ENCODE measurements around the gene EBF3.

EBF3 gene

DNA sequence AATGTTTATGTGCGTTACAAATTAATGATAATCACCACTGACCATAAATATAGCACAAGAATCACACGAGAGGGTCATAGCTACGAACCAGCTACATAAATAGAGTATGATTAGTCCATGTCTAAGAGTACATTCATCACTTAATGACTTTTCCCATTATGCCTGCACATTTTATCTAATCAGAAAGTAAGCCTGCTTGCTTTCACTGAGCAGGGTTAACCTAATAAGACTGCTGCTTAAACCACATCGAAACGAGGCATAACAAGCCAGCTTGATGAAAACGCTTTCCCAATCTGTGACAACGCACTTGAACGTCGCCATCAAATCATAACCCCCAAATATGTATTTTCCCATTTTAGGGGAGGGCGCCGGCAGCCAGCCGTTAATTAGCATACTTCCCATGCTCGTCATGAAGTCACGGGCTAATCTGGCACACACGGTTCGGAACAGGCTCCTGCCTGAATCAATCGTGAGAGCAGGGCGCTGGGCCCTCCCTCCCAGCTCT lies 71.5 kb downstream of the EBF3 start:
- no peak for DNase-seq (ENCODE audit: low read depth, low spot score)

DNA sequence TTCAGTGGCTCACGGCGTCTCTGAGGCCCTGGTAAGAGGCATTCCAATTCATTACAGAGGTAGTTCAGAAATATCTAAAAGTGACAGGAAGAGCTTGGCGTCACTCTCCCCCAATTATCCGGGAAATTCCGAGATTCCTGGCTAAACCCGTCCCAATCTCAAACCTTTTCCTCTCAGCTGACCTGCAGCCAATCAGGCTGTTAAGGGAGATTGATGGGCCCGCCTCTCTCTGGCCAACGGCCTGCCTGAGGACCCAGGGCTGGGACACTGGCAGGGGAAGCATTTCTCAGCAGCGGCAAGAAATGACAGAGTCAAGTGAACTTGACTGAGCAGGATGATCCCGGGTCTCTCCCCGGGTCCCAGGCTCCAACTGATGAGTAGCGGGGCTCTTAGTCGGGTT lies 72.3 kb downstream of the EBF3 start:
- DNase-seq (ENCODE audit: low read depth, low spot score): no peak

GRCh38 chr10:129890170-129890569 lies 73.9 kb downstream of the EBF3 start:
- DNase-seq (ENCODE audit: low read depth, low spot score): no peak

DNA sequence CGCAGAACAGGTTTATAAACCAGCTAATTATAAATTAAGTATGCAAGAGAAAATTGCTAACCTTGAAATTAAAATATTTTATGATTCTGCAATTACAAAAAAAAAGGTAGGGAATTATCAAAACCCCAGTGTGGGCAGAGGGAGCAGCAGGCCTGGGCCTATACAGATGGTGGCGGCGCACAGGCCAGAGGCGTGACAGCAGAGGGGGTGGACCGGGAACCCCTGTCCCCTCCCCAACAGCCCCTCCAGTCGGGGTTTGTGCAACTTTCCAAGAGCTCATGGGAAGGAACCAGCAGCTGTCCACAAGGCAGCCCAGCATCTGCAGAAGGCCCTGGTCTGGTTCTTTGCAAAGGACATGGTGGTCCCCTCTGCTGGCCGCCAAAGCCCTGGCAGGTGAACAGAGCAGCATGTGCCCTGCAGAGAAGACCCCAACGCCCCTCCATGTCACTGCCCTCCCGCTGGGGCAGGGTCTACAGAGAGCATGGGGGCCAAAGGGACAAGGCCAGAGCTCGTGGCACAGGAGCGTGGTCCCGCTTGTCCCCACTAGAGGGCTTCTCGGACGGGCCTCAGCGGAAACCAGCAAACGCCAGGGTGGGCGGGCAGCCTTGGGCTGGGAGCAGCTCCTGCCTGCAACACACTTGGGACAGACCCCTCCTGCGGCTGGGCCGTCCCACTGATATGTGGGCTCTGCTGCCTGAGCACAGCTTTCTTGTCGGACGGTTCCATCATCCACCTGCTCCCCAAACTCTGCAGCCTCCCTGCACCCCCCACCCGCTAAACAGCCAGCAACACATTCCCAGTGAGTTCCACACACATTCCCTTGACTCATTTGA lies 75.1 kb downstream of the EBF3 start:
- no peak for DNase-seq (ENCODE audit: low read depth, low spot score)

GRCh38 chr10:129887986-129888783 lies 75.9 kb downstream of the EBF3 start:
- DNase-seq (ENCODE audit: low read depth, low spot score): no peak

GRCh38 chr10:129887381-129887905 lies 76.6 kb downstream of the EBF3 start:
- no peak for DNase-seq (ENCODE audit: low read depth, low spot score)

- no peak for DNase-seq (ENCODE audit: low read depth, low spot score)
Measured at GRCh38 chr10:129886263-129886662, 77.8 kb downstream of the EBF3 start.

DNA sequence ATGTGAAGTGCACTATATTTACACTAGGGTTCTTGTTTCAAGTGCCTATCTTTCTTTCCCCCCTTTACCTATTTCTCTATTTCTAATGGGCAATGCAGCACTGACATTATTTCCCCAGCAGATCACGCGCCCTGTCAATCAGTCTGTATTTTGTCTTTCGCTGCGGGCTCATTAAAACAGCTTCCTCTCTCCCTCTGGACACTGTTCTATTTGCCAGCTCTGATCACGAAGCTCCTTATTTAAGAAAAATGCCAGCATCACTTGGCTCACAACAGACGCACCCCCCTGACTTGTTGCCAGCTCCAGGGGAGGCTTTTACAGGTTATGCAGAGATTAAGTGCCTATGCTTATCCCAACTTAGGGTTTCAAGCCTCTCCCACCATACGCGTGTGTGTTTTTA lies 78.5 kb downstream of the EBF3 start:
- no peak for DNase-seq (ENCODE audit: low read depth, low spot score)

DNA sequence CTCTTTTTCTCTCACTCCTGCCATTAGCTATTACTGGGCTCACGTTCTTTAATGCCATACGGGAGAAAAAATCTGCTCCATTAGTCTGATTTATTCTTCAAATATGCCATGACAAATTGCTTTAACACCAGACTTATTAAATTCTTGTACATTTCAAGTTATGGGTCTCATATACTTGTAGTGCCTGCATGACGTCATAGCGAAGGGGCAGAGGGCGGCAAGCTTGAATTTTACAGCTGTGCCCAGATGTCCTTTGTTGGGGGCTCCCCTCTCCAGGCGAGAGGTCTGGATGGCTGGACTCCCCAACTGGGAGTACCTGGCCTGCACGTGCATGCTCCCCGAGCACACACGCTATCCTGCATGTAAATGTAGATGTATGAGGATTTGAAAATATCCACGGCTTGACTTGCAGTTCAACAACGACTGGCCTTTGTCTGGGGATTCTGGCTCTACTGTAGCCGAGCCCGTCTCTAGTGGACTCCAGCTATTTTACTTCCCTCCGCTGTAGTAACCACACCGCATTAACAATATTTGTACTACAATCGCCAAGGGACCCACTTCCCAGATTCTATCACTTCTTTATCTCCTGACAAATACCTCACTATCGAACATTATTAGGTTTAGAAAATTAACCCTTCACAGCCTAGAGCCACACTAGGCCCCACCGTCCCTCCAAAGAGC lies 79.5 kb downstream of the EBF3 start:
- no peak for DNase-seq (ENCODE audit: low read depth, low spot score)

- DNase-seq (ENCODE audit: low read depth, low spot score): no peak
Measured at GRCh38 chr10:129883626-129884397, 80.3 kb downstream of the EBF3 start.

DNA sequence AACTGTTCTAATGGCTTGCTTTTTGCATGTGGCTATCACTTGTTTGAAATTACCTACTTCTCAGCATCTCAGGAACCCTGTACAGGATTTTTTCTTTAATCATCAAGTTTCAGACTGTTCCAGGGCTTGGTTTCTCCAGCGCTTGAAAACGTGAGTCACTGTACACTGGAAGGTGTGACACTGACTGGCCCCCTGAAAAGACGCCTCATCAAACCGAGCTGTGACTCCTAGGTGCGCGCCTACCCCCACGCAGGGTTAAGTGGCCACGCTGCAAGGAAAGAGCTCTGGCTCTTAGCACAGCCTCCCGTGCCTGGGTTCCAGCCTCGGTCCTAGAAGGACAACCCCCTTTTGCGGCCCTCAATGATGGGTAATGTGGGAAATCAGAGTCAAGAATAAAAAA lies 81.0 kb downstream of the EBF3 start:
- DNase-seq (ENCODE audit: low read depth, low spot score): no peak

DNA sequence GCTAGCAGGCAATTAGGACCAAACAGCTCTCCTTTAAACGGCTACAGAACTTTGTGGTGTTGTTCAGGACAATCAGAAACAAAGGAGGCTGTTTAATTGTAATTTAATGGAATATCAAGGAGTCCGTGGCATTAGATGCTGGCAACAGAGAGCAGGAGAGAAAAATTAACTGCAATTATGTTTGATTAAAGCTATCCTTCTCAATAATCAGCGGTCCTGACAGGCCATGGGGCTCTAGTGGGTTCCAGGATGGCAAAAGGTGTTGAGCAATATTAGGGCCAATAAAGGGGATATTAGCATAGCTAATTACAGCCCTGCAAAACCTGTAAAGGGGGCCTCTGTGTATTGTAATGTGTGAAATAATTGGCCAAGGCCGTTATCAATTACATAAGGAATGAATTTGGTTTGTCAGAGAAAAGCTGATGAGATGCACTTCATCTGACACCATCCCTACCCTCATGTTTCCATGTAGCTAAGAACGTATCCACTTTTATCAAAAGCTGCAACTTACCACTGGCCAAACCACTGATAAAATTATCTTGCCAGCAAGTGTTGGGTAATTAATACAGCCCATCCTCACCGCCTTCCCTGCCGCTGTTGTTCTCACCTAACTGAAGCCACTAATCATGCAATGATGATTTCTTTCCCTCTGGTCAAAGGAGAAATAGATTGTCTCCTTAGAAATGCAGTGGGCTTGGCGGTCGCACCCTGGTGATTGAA lies 81.6 kb downstream of the EBF3 start:
- no peak for DNase-seq (ENCODE audit: low read depth, low spot score)

- DNase-seq (ENCODE audit: low read depth, low spot score): no peak
Measured at GRCh38 chr10:129881641-129882040, 82.4 kb downstream of the EBF3 start.

DNA sequence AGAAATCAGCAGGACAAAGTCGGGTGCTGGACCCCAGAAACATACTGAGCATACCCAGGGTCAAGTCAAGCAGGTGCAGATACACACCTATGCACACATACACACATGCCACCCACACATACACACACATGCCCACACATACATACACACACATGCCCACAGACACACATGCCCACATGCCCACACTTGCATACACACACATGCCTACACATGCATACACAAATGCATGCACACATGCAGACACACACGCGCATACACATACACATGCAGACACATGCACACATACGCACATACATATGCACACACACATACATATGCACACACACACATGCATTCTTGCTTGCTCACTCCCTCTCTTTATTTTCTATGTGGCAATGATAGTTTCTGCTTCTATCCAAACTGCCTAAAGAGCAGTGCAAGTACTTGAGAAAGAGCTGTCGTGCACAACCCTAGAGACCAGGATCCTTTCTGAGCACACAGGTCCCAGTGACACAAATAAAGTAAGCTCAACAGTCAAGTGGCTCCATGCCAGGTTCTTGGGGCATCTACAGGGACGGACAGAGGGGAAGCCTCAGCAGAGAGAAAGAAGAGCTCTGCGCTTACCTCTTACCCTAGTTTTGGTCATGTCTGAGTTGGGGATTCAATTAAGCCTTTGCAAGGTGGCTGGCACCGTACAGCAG lies 83.7 kb downstream of the EBF3 start:
- DNase-seq (ENCODE audit: low read depth, low spot score): no peak

- DNase-seq (ENCODE audit: low read depth, low spot score): no peak
Measured at GRCh38 chr10:129879655-129880054, 84.4 kb downstream of the EBF3 start.

GRCh38 chr10:129878835-129879234 lies 85.2 kb downstream of the EBF3 start:
- no peak for DNase-seq (ENCODE audit: low read depth, low spot score)

DNA sequence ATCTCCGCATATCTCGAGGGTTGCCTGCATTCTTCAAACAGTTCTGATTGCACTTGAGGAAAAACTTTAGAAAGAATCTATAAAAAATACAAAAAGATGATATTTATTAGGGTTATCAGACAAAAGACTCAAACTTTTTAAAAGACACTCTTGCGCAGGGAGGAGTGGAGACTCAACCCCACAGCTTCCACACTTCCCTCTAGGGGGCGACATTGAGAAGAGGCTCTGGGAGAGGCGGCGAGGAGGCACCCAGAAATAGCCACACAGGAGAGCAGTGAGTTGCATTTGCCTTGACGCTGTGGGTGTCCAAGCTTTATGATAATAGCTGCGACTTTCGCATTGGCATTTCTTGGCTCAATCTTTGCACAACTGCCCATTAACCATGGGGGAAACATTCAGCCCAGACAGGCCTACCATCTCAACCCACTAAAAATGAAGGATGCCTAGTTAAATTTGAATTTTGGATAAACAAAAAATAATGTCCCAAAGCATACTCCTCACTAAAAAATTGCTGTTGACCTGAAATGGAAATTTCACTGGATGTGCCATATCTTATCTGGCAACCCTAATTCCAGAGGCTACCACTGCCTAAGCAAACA lies 86.2 kb downstream of the EBF3 start:
- no peak for DNase-seq (ENCODE audit: low read depth, low spot score)

GRCh38 chr10:129876838-129877237 lies 87.2 kb downstream of the EBF3 start:
- no peak for DNase-seq (ENCODE audit: low read depth, low spot score)

DNA sequence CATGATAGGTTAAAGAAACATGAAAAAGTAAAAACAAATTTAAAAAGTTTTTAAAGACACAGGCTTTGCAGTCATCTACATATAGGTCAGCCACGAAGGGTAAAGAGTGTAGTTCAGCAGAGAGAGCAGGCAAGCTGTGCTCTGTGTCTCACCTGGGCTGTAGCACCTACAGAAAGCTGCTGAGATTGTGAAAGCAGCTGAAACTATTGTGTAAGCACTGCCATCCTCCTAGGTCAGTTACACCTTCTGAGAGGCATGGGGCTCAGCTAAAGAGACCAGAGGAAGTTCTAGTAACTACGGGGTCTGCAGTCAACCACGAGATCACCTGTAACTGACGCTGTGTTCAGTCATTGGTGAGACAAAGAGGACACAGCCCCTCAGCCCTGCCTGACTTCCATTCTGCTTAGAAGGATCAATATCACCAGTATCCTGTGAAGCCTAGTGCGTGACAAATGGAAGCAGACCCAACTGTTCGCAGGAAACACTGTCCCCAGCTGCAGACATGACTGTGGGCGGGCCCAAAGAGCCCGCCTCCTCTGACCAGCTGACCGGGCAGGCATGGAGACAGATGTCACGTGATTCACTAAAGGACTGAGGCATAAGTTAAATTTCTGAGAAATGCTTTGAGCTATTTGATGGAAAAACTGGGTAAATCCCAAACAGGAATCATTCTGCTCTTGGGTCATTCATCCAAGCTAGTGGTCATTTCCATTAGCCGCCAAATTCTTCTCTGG lies 87.9 kb downstream of the EBF3 start:
- DNase-seq (ENCODE audit: low read depth, low spot score): no peak
